ENCODE results near the gene ENG.
"Not testable (repeated sequence)": the region's sequence is repeated elsewhere in the genome, so short reads cannot be mapped to it uniquely, and the experiment has no call there.

The ENG gene

DNA sequence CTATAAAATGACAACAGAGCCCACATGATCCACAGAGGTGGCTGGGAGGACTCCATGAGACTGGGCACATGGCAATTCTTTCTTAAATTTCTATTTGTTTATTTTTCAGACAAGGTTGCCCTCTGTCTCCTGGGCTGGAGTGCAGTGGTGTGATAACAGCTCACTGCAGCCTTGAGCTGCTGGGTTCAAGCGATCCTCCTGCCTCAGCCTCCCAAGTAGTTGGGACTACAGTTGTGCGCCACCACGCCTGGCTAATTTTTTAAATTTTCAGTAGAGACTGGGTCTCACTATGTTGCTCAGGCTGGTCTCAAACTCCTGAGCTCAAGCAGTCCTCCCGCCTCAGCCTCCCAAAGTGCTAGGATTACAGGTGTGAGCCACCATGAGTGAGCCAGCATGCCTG lies 8.8 kb downstream of the ENG start:
- CTCF ChIA-PET: interaction anchor here (1.0 to 1.7 kb wide), 4 partner anchors 10 to 39 kb away, joined by 3 to 5 read pairs (median 4); no protein-coding TSS in a partner anchor

GRCh38 chr9:127844821-127845359 lies 9.6 kb downstream of the ENG start:
- DNase-seq: no peak
- Histone ChIP-seq H3K4me1 (ENCODE audit: control extremely low read depth in 1 of 4, control insufficient read depth in 4 of 4, insufficient read depth in 4 of 4, low read length in 3 of 4) (peaks cover 0 to 3% (median 0%) of the 10 kb centered on the region in 4 experiments), H3K4me3 (ENCODE audit: control insufficient read depth in 1 of 7, extremely low read depth in 1 of 7, insufficient read depth in 4 of 7, low read depth in 2 of 7, low read length in 6 of 7) (no peak overlapping the region), H3K27ac (ENCODE audit: insufficient read depth in 1 of 2, low read depth in 1 of 2, low read length in 2 of 2, poor library complexity in 1 of 2, severe bottlenecking in 2 of 2) (no peak overlapping the region), H3K9me3 (ENCODE audit: control extremely low read depth in 1 of 5, control insufficient read depth in 4 of 5, insufficient read depth in 2 of 5, low read depth in 1 of 5, low read length in 4 of 5) (peaks cover 0 to 14% (median 10%) of the 10 kb centered on the region in 5 experiments), H3K36me3 (ENCODE audit: control insufficient read depth in 4 of 4, insufficient read depth in 4 of 4, low read length in 3 of 4) (peaks cover 3 to 60% (median 29%) of the 10 kb centered on the region in 4 experiments), H3K27me3 (replicated peaks in 2 of 5; ENCODE audit: control insufficient read depth in 4 of 5, insufficient read depth in 5 of 5, low read length in 4 of 5) (no peaks in the 10 kb centered on the region)
- ChIA-PET POLR2A (interaction anchor here (0.6 kb wide), 1 partner anchor 11 kb away, joined by 4 read pairs; no protein-coding TSS in a partner anchor), CTCF (interaction anchor here (1.0 to 9.6 kb wide), 7 partner anchors 9 to 40 kb away, joined by 3 to 62 read pairs (median 4); partner anchors contain the start of gene ENG)
- 97% methylated on average over 11 of the region's 16 CpGs for WGBS (ENCODE audit: insufficient coverage)

More for the DNA sequence above, 8.8 kb downstream of the ENG start:
- WGBS (ENCODE audit: insufficient coverage): 93% methylated on average over 3 of the region's 4 CpGs
- H3K4me3 ChIP-seq (ENCODE audit: control insufficient read depth in 1 of 7, extremely low read depth in 1 of 7, insufficient read depth in 4 of 7, low read depth in 2 of 7, low read length in 6 of 7); H3K27me3 ChIP-seq (replicated peaks in 2 of 5; ENCODE audit: control insufficient read depth in 4 of 5, insufficient read depth in 5 of 5, low read length in 4 of 5); H3K4me1 ChIP-seq (ENCODE audit: control extremely low read depth in 1 of 4, control insufficient read depth in 4 of 4, insufficient read depth in 4 of 4, low read length in 3 of 4); DNase-seq; POLR2A ChIA-PET; H3K27ac ChIP-seq (ENCODE audit: insufficient read depth in 1 of 2, low read depth in 1 of 2, low read length in 2 of 2, poor library complexity in 1 of 2, severe bottlenecking in 2 of 2): not testable (repeated sequence)
- peaks cover 3 to 61% (median 33%) of the 10 kb centered on the region in 4 experiments for H3K36me3 ChIP-seq (ENCODE audit: control insufficient read depth in 4 of 4, insufficient read depth in 4 of 4, low read length in 3 of 4)
- H3K9me3 ChIP-seq (ENCODE audit: control extremely low read depth in 1 of 5, control insufficient read depth in 4 of 5, insufficient read depth in 2 of 5, low read depth in 1 of 5, low read length in 4 of 5): peaks cover 0 to 21% (median 16%) of the 10 kb centered on the region in 5 experiments

DNA sequence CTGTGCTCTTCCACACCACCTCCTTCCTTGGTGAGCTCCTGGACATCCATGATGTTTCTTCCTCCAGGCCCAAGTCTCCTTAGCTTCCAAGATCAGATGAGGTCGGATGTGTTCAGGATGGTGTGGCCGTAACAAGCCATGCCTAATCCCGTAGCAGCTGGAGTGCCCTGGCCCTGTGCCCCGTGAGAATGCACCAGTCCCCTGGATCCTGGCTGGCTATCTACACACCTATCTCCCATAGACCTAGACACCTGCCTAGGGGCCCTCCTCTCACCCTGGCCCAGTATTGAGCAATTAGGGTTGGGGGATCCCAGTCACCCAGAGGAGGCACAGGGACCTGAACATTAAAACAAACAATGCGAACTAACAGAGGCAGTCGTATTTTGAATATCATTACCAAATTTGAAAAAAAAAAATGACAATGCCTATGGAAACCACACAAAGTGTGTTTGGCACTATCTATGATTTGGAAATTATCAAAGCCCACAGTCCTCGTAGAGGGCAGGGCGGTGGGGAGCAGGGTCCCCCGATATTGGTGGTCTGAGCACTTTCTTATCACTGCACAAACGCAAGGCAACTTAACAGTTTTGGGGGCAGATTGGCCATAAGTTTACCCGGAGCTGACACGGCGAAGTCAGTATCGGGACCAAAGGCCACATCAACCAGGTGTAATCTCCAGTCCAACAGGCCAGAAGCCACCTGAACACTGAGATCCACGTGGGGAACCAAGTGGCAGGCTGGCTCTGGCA lies 13.2 kb downstream of the ENG start:
- Histone ChIP-seq H3K9me3 (ENCODE audit: control extremely low read depth in 1 of 5, control insufficient read depth in 4 of 5, insufficient read depth in 2 of 5, low read depth in 1 of 5, low read length in 4 of 5) (no peaks in the 10 kb centered on the region), H3K4me1 (ENCODE audit: control extremely low read depth in 1 of 4, control insufficient read depth in 4 of 4, insufficient read depth in 4 of 4, low read length in 3 of 4) (peaks cover 0 to 33% (median 31%) of the 10 kb centered on the region in 4 experiments), H3K27ac (ENCODE audit: insufficient read depth in 1 of 2, low read depth in 1 of 2, low read length in 2 of 2, poor library complexity in 1 of 2, severe bottlenecking in 2 of 2) (no peak overlapping the region), H3K4me3 (ENCODE audit: control insufficient read depth in 1 of 7, extremely low read depth in 1 of 7, insufficient read depth in 4 of 7, low read depth in 2 of 7, low read length in 6 of 7) (no peak overlapping the region), H3K36me3 (ENCODE audit: control insufficient read depth in 4 of 4, insufficient read depth in 4 of 4, low read length in 3 of 4) (peaks cover 0 to 50% (median 20%) of the 10 kb centered on the region in 4 experiments), H3K27me3 (replicated peaks in 2 of 5; ENCODE audit: control insufficient read depth in 4 of 5, insufficient read depth in 5 of 5, low read length in 4 of 5) (no peaks in the 10 kb centered on the region)
- peak in 1 of 3 donors; percentile 49 for DNase-seq
- 94% methylated on average over 13 of the region's 15 CpGs for WGBS (ENCODE audit: insufficient coverage)
- POLR2A ChIA-PET: no interaction called here
- CTCF ChIA-PET: interaction anchor here (1.3 to 9.6 kb wide), 5 partner anchors 13 to 36 kb away, joined by 3 to 62 read pairs (median 5); partner anchors contain the start of gene ENG

- H3K4me1 ChIP-seq (ENCODE audit: control extremely low read depth in 1 of 4, control insufficient read depth in 4 of 4, insufficient read depth in 4 of 4, low read length in 3 of 4): peaks cover 0 to 53% (median 48%) of the 10 kb centered on the region in 4 experiments
- no peak for DNase-seq
- peak overlapping the region in 2 of 7 experiments; percentile 9 to 10 for H3K4me3 ChIP-seq (ENCODE audit: control insufficient read depth in 1 of 7, extremely low read depth in 1 of 7, insufficient read depth in 4 of 7, low read depth in 2 of 7, low read length in 6 of 7)
- peak overlapping the region in 1 of 2 experiments; percentile 33 for H3K27ac ChIP-seq (ENCODE audit: insufficient read depth in 1 of 2, low read depth in 1 of 2, low read length in 2 of 2, poor library complexity in 1 of 2, severe bottlenecking in 2 of 2)
- no peaks in the 10 kb centered on the region for H3K9me3 ChIP-seq (ENCODE audit: control extremely low read depth in 1 of 5, control insufficient read depth in 4 of 5, insufficient read depth in 2 of 5, low read depth in 1 of 5, low read length in 4 of 5)
- 24% methylated on average over 15 of the region's 18 CpGs for WGBS (ENCODE audit: insufficient coverage)
- ChIA-PET POLR2A (interaction anchor here (1.5 kb wide), 1 partner anchor 8 kb away, joined by 3 read pairs; no protein-coding TSS in a partner anchor), CTCF (interaction anchor here (1.2 to 9.6 kb wide), 5 partner anchors 16 to 60 kb away, joined by 3 to 62 read pairs (median 21); partner anchors contain the start of genes ENG and ST6GALNAC6)
- peaks cover 0 to 40% (median 17%) of the 10 kb centered on the region in 4 experiments for H3K36me3 ChIP-seq (ENCODE audit: control insufficient read depth in 4 of 4, insufficient read depth in 4 of 4, low read length in 3 of 4)
- H3K27me3 ChIP-seq (replicated peaks in 2 of 5; ENCODE audit: control insufficient read depth in 4 of 5, insufficient read depth in 5 of 5, low read length in 4 of 5): no peaks in the 10 kb centered on the region
Observed at GRCh38 chr9:127838375-127839078, 15.9 kb downstream of the ENG start.

- DNase-seq: peak in 2 of 3 donors; percentile 36 to 44
- no peaks in the 10 kb centered on the region for H3K9me3 ChIP-seq (ENCODE audit: control extremely low read depth in 1 of 5, control insufficient read depth in 4 of 5, insufficient read depth in 2 of 5, low read depth in 1 of 5, low read length in 4 of 5)
- H3K4me1 ChIP-seq (ENCODE audit: control extremely low read depth in 1 of 4, control insufficient read depth in 4 of 4, insufficient read depth in 4 of 4, low read length in 3 of 4): peaks cover 0 to 55% (median 53%) of the 10 kb centered on the region in 4 experiments
- ChIA-PET CTCF (interaction anchor here (1.1 to 9.6 kb wide), 7 partner anchors 17 to 61 kb away, joined by 3 to 62 read pairs (median 4); partner anchors contain the start of genes ENG and ST6GALNAC6), POLR2A (interaction anchor here (1.5 kb wide), 1 partner anchor 10 kb away, joined by 3 read pairs; no protein-coding TSS in a partner anchor)
- 43% methylated on average over 4 of the region's 4 CpGs for WGBS (ENCODE audit: insufficient coverage)
- H3K36me3 ChIP-seq (ENCODE audit: control insufficient read depth in 4 of 4, insufficient read depth in 4 of 4, low read length in 3 of 4): peaks cover 0 to 31% (median 11%) of the 10 kb centered on the region in 4 experiments
- H3K4me3 ChIP-seq (ENCODE audit: control insufficient read depth in 1 of 7, extremely low read depth in 1 of 7, insufficient read depth in 4 of 7, low read depth in 2 of 7, low read length in 6 of 7): no peak overlapping the region
- peak overlapping the region in 1 of 2 experiments; percentile 23 for H3K27ac ChIP-seq (ENCODE audit: insufficient read depth in 1 of 2, low read depth in 1 of 2, low read length in 2 of 2, poor library complexity in 1 of 2, severe bottlenecking in 2 of 2)
- no peaks in the 10 kb centered on the region for H3K27me3 ChIP-seq (replicated peaks in 2 of 5; ENCODE audit: control insufficient read depth in 4 of 5, insufficient read depth in 5 of 5, low read length in 4 of 5)
Observed at GRCh38 chr9:127837346-127837745, 17.1 kb downstream of the ENG start.

GRCh38 chr9:127836561-127836960 lies 17.9 kb downstream of the ENG start:
- not testable (repeated sequence) for H3K9me3 ChIP-seq (ENCODE audit: control extremely low read depth in 1 of 5, control insufficient read depth in 4 of 5, insufficient read depth in 2 of 5, low read depth in 1 of 5, low read length in 4 of 5); H3K27me3 ChIP-seq (replicated peaks in 2 of 5; ENCODE audit: control insufficient read depth in 4 of 5, insufficient read depth in 5 of 5, low read length in 4 of 5); DNase-seq
- peaks cover 0 to 55% (median 53%) of the 10 kb centered on the region in 4 experiments for H3K4me1 ChIP-seq (ENCODE audit: control extremely low read depth in 1 of 4, control insufficient read depth in 4 of 4, insufficient read depth in 4 of 4, low read length in 3 of 4)
- peaks cover 0 to 27% (median 9%) of the 10 kb centered on the region in 4 experiments for H3K36me3 ChIP-seq (ENCODE audit: control insufficient read depth in 4 of 4, insufficient read depth in 4 of 4, low read length in 3 of 4)
- H3K27ac ChIP-seq (ENCODE audit: insufficient read depth in 1 of 2, low read depth in 1 of 2, low read length in 2 of 2, poor library complexity in 1 of 2, severe bottlenecking in 2 of 2): peak overlapping the region; percentile 88 to 91
- 93% methylated on average over 3 of the region's 3 CpGs for WGBS (ENCODE audit: insufficient coverage)
- ChIA-PET CTCF (interaction anchor here (0.9 to 9.6 kb wide), 9 partner anchors 18 to 84 kb away, joined by 3 to 62 read pairs (median 6); partner anchors contain the start of gene ENG), POLR2A (interaction anchor here (1.0 to 1.3 kb wide), 2 partner anchors 10 to 26 kb away, joined by 3 to 4 read pairs; no protein-coding TSS in a partner anchor)
- peak overlapping the region in 4 of 7 experiments; percentile 20 to 55 (median 42) for H3K4me3 ChIP-seq (ENCODE audit: control insufficient read depth in 1 of 7, extremely low read depth in 1 of 7, insufficient read depth in 4 of 7, low read depth in 2 of 7, low read length in 6 of 7)

Measured in common myeloid progenitor, CD34-positive (primary cell).